Measurements from ENCODE around the gene HMCN1.
"Not testable (repeated sequence)": the region's sequence is repeated elsewhere in the genome, so short reads cannot be mapped to it uniquely, and the experiment has no call there.

The HMCN1 gene

GRCh38 chr1:185843986-185844385 is 109.8 kb downstream of the HMCN1 start:
- in situ Hi-C loops (cut with HindIII; ENCODE audit: low sequenced_read_pairs): loop anchor here (5.0 kb wide), 2 partner anchors 42 to 73 kb away; no protein-coding TSS in a partner anchor

GRCh38 chr1:185846672-185847444 is 112.7 kb downstream of the HMCN1 start:
- in situ Hi-C loops (cut with HindIII; ENCODE audit: low sequenced_read_pairs): no loop called here

DNA sequence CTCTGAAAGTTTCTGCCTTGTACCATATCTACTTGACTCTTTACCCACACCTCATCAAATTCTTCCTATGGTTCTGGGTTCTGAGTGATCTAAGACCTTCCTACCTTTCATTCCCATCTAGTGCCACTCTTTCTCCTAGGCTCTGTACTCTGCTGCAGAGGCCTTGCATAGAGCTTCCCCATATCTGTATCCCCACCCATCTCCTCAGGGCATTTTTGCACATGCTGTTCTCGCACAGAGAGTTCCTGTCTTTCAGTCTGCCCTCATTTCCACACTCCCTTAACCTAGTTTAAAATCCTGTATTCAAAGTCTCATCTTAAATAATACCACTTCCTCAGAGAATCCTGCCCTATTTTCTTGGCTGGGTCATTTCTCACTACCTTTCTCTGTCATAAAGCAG is 114.8 kb downstream of the HMCN1 start:
- in situ Hi-C loops (cut with HindIII; ENCODE audit: low sequenced_read_pairs): no loop called here

DNA sequence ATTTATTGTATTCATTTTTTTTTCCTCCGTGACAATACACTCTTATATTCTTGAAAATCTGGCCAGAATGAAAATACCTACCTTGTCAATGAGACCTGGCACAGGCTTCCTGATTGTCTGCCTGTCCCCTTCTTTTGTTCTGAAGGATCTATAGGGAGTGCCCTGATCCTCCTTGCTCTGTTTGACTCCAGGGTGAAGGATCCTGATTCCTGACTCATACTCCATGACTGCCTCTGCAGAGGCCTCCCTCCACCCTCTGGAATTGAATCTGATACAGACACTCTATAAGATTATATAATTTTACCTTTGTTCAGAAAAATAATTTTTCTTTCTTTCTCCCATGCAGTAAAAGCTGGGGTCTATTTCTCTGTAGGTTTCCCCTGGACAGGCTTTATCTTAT is 116.2 kb downstream of the HMCN1 start:
- in situ Hi-C loops (cut with HindIII; ENCODE audit: low sequenced_read_pairs): no loop called here

GRCh38 chr1:185853739-185854138 is 119.5 kb downstream of the HMCN1 start:
- in situ Hi-C loops (cut with HindIII; ENCODE audit: low sequenced_read_pairs): no loop called here

DNA sequence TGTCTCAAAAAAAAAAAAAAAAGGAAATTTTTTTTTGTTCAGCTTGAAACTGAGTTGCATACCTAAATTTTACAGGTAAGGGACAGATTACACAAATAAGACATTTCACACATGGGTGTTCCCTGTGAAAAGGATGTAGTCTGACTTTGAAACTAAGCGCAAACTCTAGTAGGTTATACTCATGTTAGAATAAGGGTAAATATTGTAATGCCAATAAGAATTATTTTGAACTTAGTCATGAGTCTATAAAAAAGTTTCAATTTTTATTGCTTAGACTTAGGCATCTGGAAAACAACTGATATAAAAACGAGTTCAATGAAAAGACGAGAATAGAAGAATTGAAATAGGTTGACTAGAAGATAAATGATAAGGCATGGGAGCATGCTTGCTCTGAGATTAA is 122.3 kb downstream of the HMCN1 start:
- in situ Hi-C loops (cut with HindIII; ENCODE audit: low sequenced_read_pairs): no loop called here

- in situ Hi-C loops (cut with HindIII; ENCODE audit: low sequenced_read_pairs): no loop called here
These were observed 123.3 kb downstream of the HMCN1 start for GRCh38 chr1:185857442-185857841.

GRCh38 chr1:185860311-185860710 is 126.1 kb downstream of the HMCN1 start:
- in situ Hi-C loops (cut with HindIII; ENCODE audit: low sequenced_read_pairs): loop anchor here (5.0 kb wide), 1 partner anchor 38 kb away; no protein-coding TSS in a partner anchor

DNA sequence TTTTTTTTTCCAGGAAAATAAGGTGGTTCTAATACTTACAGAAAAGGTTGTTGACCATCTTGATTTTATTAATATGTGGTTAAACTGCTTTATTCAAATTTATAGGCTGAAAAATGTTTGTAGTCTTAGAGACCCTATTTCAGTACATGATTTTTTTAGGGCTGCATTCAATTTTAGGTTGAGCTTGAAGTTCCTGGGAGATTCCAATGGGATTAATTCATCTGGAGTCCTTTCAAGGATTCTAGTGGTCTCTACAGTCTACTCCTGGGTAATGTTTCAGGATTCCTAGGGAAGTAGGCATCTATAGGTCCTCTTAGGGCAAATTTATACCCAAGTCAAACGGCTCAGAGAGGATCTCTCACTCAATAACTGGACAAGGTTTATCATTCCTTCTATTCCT is 126.7 kb downstream of the HMCN1 start:
- in situ Hi-C loops (cut with HindIII; ENCODE audit: low sequenced_read_pairs): loop anchor here (5.0 kb wide), 1 partner anchor 39 kb away; no protein-coding TSS in a partner anchor

- in situ Hi-C loops (cut with HindIII; ENCODE audit: low sequenced_read_pairs): loop anchor here (5.0 kb wide), 1 partner anchor 39 kb away; no protein-coding TSS in a partner anchor
These were observed 127.4 kb downstream of the HMCN1 start for GRCh38 chr1:185861630-185862029.

GRCh38 chr1:185862235-185862634 is 128.0 kb downstream of the HMCN1 start:
- in situ Hi-C loops (cut with HindIII; ENCODE audit: low sequenced_read_pairs): loop anchor here (5.0 kb wide), 1 partner anchor 40 kb away; no protein-coding TSS in a partner anchor

GRCh38 chr1:185864331-185864730 is 130.1 kb downstream of the HMCN1 start:
- in situ Hi-C loops (cut with HindIII; ENCODE audit: low sequenced_read_pairs): loop anchor here (5.0 kb wide), 1 partner anchor 42 kb away; no protein-coding TSS in a partner anchor

DNA sequence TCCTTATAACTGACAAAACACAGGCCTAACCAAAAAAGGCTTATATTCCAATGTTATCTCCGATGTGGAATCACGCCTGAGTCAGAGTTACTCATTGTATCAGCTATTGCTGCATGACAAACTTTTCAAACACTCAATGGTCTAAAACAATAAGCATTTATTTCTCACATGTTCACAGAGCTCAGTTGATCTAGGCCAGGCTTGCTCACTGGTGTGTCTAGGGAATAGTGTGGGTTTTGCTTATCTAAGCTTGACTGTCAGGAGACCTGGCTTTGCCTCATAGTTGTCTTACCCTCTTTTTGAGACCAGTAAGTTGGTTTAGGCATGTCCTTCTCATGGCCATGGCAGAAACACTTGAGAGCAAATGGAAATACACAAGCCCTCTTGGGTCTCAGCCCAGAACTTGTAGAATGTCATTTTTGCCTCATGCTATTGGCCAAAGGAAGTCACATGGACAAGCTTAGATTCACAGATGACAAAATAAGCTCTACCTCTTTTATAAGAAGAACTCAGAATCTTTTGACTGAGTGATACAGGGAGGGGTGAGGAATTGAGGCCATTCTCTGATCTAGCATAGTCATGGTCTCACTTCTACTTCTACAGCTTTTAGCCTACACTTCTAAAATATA is 130.8 kb downstream of the HMCN1 start:
- in situ Hi-C loops (cut with HindIII; ENCODE audit: low sequenced_read_pairs): loop anchor here (5.0 kb wide), 1 partner anchor 43 kb away; no protein-coding TSS in a partner anchor

GRCh38 chr1:185869590-185869989 is 135.4 kb downstream of the HMCN1 start:
- in situ Hi-C loops (cut with HindIII; ENCODE audit: low sequenced_read_pairs): no loop called here

DNA sequence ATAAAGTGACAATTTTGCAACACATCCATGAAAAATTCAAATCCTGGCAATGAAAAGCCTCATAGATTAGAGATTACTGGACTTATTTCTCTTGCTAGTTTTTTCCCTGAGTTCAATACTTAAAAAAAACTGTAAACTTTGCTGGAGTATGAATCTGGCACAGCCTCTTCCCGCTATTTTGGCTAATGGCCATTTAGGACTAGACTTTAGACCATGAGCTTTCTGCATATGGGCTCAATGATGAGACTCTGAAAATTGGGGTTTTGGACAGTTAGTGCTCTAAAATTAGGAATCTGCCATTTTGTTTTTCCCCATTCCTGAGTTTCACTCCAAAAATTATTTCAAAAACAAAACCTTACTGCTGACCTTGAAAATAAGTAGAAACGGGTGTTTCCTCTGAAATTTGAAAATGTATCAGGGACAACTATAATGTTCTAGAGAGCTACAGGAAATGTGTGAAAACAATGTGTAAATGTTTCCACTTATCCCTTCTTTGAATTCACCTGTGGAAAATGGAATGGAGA is 137.5 kb downstream of the HMCN1 start:
- in situ Hi-C loops (cut with HindIII; ENCODE audit: low sequenced_read_pairs): no loop called here

- in situ Hi-C loops (cut with HindIII; ENCODE audit: low sequenced_read_pairs): no loop called here
These were observed 140.1 kb downstream of the HMCN1 start for GRCh38 chr1:185874246-185874645.

DNA sequence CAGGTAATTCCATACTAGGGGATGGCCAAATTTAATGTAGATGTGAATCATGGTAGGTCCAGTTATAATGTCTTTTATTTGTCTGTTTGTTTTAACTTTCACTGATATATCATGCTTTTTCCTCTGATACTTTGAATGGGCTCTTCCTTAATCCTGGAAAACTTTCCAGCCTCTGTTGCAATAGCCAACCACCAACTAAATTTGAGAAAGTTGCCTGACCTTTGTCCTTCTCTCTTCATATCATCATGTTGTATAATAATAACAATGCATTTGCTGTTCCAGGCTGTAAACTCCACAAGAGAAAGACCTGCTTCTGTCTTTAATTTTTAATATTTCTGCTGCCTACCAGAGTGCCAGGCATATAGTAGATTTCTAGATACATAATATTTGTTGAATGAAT is 146.1 kb downstream of the HMCN1 start:
- in situ Hi-C loops (cut with HindIII; ENCODE audit: low sequenced_read_pairs): loop anchor here (5.0 kb wide), 1 partner anchor 78 kb away; no protein-coding TSS in a partner anchor

DNA sequence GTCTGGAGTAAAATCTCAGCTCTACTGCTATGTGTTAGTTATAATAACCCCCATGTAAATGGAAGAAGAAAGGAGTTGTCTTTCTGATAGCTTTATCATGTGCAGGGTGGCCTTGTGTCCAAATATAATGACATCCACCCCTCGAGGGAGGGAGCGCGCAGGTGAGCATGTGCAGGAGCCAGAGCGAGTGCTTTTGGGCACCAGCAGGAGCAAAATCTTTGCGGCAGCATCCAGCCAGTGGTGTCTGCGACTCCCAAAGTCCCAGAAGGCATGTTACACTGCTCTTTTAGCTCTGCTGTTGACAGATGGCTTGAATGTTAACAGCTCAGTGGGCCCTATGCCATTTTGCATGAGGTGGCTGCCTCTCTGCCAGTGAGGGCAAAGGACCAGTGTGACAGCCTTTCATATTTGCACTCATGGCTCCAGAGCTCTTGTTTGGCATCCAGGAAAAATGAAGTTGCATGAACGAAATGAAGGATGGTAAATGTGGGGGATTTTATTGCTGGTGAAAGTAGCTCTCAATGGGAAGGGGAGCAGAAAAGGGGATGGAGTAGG is 146.7 kb downstream of the HMCN1 start:
- in situ Hi-C loops (cut with HindIII; ENCODE audit: low sequenced_read_pairs): loop anchor here (5.0 kb wide), 1 partner anchor 79 kb away; no protein-coding TSS in a partner anchor

- in situ Hi-C loops (cut with HindIII; ENCODE audit: low sequenced_read_pairs): no loop called here
These were observed 151.9 kb downstream of the HMCN1 start for GRCh38 chr1:185886046-185886445.

GRCh38 chr1:185886671-185887070 is 152.5 kb downstream of the HMCN1 start:
- in situ Hi-C loops (cut with HindIII; ENCODE audit: low sequenced_read_pairs): no loop called here

DNA sequence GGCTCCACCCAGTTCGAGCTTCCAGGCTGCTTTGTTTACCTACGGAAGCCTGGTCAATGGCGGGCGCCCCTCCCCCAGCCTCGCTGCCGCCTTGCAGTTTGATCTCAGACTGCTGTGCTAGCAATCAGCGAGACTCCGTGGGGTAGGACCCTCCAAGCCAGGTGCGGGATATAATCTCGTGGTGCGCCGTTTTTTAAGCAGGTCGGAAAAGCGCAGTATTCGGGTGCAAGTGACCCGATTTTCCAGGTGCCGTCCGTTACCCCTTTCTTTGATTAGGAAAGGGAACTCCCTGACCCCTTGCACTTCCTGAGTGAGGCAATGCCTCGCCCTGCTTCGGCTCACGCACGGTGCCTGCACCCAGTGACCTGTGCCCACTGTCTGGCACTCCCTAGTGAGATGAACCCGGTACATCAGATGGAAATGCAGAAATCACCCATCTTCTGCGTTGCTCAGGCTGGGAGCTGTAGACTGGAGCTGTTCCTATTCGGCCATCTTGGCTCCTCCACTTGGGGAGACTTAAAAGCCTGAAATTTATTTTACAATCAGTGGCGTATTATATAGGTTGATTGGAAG is 158.7 kb downstream of the HMCN1 start:
- in situ Hi-C loops (cut with HindIII; ENCODE audit: low sequenced_read_pairs): not testable (repeated sequence)
